ENCODE measurements around the gene GADD45A. TPM values are rescaled to one million over a fixed set of nuclear protein-coding genes. Genes with fewer than 3 reads are reported as not detected.

Gene GADD45A
- total and polyA plus RNA-seq, 2 experiments from 2014 or later: 93.1 to 175 TPM

DNA sequence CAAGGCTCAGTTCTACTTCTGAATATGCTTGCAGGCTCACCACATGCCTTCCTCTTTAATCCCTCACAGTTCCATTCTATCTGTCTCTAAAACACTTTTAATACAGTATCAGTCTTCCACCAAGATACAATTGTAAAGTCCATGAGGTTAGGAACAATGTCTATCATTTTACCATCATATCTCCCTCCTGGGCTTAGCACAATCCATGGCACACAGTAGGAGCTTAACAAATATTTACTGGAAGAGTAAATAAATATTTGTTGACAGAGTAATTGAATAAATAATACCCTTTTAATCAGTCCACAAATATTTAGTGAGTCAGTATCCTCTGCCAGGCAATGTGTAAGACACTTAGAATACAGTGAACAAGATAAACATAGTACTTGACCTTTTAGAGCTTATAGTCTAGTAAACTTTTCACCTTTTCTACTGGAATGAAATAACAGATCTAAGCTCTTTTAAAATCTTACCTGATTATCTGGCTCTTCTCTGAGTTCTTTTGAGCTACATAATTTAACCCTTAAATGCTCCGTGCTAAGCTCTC is 12.7 kb upstream of the GADD45A start:
- no peak overlapping the region for H2AFZ ChIP-seq
- H3K36me3 ChIP-seq (replicated peaks; ENCODE audit: insufficient read depth, low read depth): no peaks in the 10 kb centered on the region
- no peaks in the 10 kb centered on the region for H3K27me3 ChIP-seq
- H3K9me2 ChIP-seq (replicated peaks; ENCODE audit: insufficient read depth): no peaks in the 10 kb centered on the region
- H3K4me3 ChIP-seq: no peak overlapping the region
- H3K4me2 ChIP-seq: no peak overlapping the region
- peaks cover 12% of the 10 kb centered on the region for H3K4me1 ChIP-seq (ENCODE audit: insufficient read depth)
- no peaks in the 10 kb centered on the region for H4K20me1 ChIP-seq (ENCODE audit: insufficient read depth, poor library complexity, severe bottlenecking)
- TF ChIP-seq EZH2 (IDR thresholded peaks at IDR 0.05; ENCODE audit: borderline replicate concordance): no peak
- TF ChIP-seq EZH2phosphoT487 (IDR thresholded peaks at IDR 0.05; ENCODE audit: low read depth, severe bottlenecking, unreplicated experiment): no peak
- TF ChIP-seq, protein P1, sequence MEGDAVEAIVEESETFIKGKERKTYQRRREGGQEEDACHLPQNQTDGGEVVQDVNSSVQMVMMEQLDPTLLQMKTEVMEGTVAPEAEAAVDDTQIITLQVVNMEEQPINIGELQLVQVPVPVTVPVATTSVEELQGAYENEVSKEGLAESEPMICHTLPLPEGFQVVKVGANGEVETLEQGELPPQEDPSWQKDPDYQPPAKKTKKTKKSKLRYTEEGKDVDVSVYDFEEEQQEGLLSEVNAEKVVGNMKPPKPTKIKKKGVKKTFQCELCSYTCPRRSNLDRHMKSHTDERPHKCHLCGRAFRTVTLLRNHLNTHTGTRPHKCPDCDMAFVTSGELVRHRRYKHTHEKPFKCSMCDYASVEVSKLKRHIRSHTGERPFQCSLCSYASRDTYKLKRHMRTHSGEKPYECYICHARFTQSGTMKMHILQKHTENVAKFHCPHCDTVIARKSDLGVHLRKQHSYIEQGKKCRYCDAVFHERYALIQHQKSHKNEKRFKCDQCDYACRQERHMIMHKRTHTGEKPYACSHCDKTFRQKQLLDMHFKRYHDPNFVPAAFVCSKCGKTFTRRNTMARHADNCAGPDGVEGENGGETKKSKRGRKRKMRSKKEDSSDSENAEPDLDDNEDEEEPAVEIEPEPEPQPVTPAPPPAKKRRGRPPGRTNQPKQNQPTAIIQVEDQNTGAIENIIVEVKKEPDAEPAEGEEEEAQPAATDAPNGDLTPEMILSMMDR (IDR thresholded peaks at IDR 0.05; ENCODE audit: poor library complexity): no peak
- 85% methylated on average over 1 of the region's 1 CpG for WGBS (ENCODE audit: low lambda C conversion rate, missing lambda C conversion rate)
- no peak for DNase-seq (ENCODE audit: low spot score)
- H3K27ac ChIP-seq: no peak overlapping the region
- H3K79me2 ChIP-seq: no peaks in the 10 kb centered on the region
- no peaks in the 10 kb centered on the region for H3K9me3 ChIP-seq (ENCODE audit: low read depth)

- H3K9me2 ChIP-seq (replicated peaks; ENCODE audit: insufficient read depth): no peaks in the 10 kb centered on the region
- TF ChIP-seq, protein P1 (IDR thresholded peaks at IDR 0.05; ENCODE audit: poor library complexity): no peak
- no peak for TF ChIP-seq EZH2phosphoT487 (IDR thresholded peaks at IDR 0.05; ENCODE audit: low read depth, severe bottlenecking, unreplicated experiment)
- TF ChIP-seq EZH2 (IDR thresholded peaks at IDR 0.05; ENCODE audit: borderline replicate concordance): no peak
- H3K79me2 ChIP-seq: no peaks in the 10 kb centered on the region
- 73% methylated on average over 1 of the region's 1 CpG for WGBS (ENCODE audit: low lambda C conversion rate, missing lambda C conversion rate)
- no peak overlapping the region for H2AFZ ChIP-seq
- H3K36me3 ChIP-seq (replicated peaks; ENCODE audit: insufficient read depth, low read depth): no peaks in the 10 kb centered on the region
- DNase-seq (ENCODE audit: low spot score): no peak
- no peaks in the 10 kb centered on the region for H3K27me3 ChIP-seq
- no peaks in the 10 kb centered on the region for H4K20me1 ChIP-seq (ENCODE audit: insufficient read depth, poor library complexity, severe bottlenecking)
- no peak overlapping the region for H3K4me2 ChIP-seq
- H3K4me3 ChIP-seq: no peak overlapping the region
- no peaks in the 10 kb centered on the region for H3K9me3 ChIP-seq (ENCODE audit: low read depth)
- H3K4me1 ChIP-seq (ENCODE audit: insufficient read depth): peaks cover 12% of the 10 kb centered on the region
- H3K27ac ChIP-seq: no peak overlapping the region
Measured at GRCh38 chr1:67673468-67674201, 11.4 kb upstream of the GADD45A start.

GRCh38 chr1:67674260-67675011 is 10.6 kb upstream of the GADD45A start:
- H3K79me2 ChIP-seq: no peaks in the 10 kb centered on the region
- H3K4me2 ChIP-seq: peak overlapping the region; percentile 25
- no peak overlapping the region for H3K4me3 ChIP-seq
- H3K36me3 ChIP-seq (replicated peaks; ENCODE audit: insufficient read depth, low read depth): no peaks in the 10 kb centered on the region
- 35% methylated on average over 4 of the region's 4 CpGs for WGBS (ENCODE audit: low lambda C conversion rate, missing lambda C conversion rate)
- TF ChIP-seq EZH2phosphoT487 (IDR thresholded peaks at IDR 0.05; ENCODE audit: low read depth, severe bottlenecking, unreplicated experiment) (no peak), EZH2 (IDR thresholded peaks at IDR 0.05; ENCODE audit: borderline replicate concordance) (no peak)
- TF ChIP-seq, protein P1 (IDR thresholded peaks at IDR 0.05; ENCODE audit: poor library complexity): no peak
- H3K4me1 ChIP-seq (ENCODE audit: insufficient read depth): peaks cover 12% of the 10 kb centered on the region
- peak overlapping the region; percentile 8 for H3K27ac ChIP-seq
- peak; percentile 46 for DNase-seq (ENCODE audit: low spot score)
- H2AFZ ChIP-seq: no peak overlapping the region
- no peaks in the 10 kb centered on the region for H3K9me3 ChIP-seq (ENCODE audit: low read depth)
- H3K9me2 ChIP-seq (replicated peaks; ENCODE audit: insufficient read depth): no peaks in the 10 kb centered on the region
- no peaks in the 10 kb centered on the region for H4K20me1 ChIP-seq (ENCODE audit: insufficient read depth, poor library complexity, severe bottlenecking)
- H3K27me3 ChIP-seq: no peaks in the 10 kb centered on the region
